IMR-90 (cell line): ENCODE data around the gene TSBP1.

Source experiments
- CEBPB ChIP-seq: IDR thresholded peaks from 2 replicates; pipeline ENCODE4 v1.6.1; 2012; ENCODE audit warnings: low read depth, low read length, improper control_type of control experiment
- CTCF ChIP-seq: conservative IDR thresholded peaks from 2 replicates; pipeline ENCODE4 v1.5.1; 2012; ENCODE audit warnings: mild to moderate bottlenecking, low read depth, low read length, improper control_type of control experiment
- ELK1 ChIP-seq: fragments of 150-350 bp; IDR thresholded peaks from 2 replicates; pipeline ENCODE4 v1.6.1; 2016; ENCODE audit warnings: low read depth, mild to moderate bottlenecking, low read length, moderate library complexity, borderline replicate concordance
- POLR2A ChIP-seq: IDR thresholded peaks from 2 replicates; pipeline ENCODE4 v1.6.1; 2012; ENCODE audit warnings: mild to moderate bottlenecking, low read depth, low read length
- RCOR1 ChIP-seq: IDR thresholded peaks from 2 replicates; pipeline ENCODE4 v1.6.1; 2012; ENCODE audit warnings: mild to moderate bottlenecking, low read length, improper control_type of control experiment; ENCODE audit not compliant: insufficient replicate concordance

GRCh38 chr6:32249262-32249661 lies 122.4 kb downstream of the TSBP1 start:
- TF ChIP-seq RCOR1 (no peak), ELK1 (no peak), CTCF (no peak), POLR2A (no peak), CEBPB (no peak)
